GM19035 (cell line): ENCODE measurements around the gene USB1.
"Not testable (repeated sequence)": the region's sequence is repeated elsewhere in the genome, so short reads cannot be mapped to it uniquely, and the experiment has no call there.

Experiments used
- ATAC-seq: cut with Tn5 transposase; IDR thresholded peaks from one replicate; pipeline ENCODE4 v1.9.1; 2021; ENCODE audit not compliant: unreplicated experiment

The USB1 gene

GRCh38 chr16:57969451-57970123 lies 31.6 kb upstream of the USB1 start:
- ATAC-seq = no peak

- no peak for ATAC-seq
Measured at GRCh38 chr16:57970319-57970718, 30.9 kb upstream of the USB1 start.

GRCh38 chr16:57970970-57971369 lies 30.2 kb upstream of the USB1 start, which contains the start of gene CNGB1:
TSS of gene CNGB1 (minus strand) at chr16:57971128. CDS start at chr16:57967286, 3,842 bp downstream.
- no peak for ATAC-seq

GRCh38 chr16:57971848-57972247 lies 29.4 kb upstream of the USB1 start:
- ATAC-seq = no peak

GRCh38 chr16:57972306-57972705 lies 28.9 kb upstream of the USB1 start:
- no peak for ATAC-seq

GRCh38 chr16:57976331-57976796 lies 24.8 kb upstream of the USB1 start:
- no peak for ATAC-seq

- no peak for ATAC-seq
Measured at GRCh38 chr16:57977418-57978069, 23.7 kb upstream of the USB1 start.

- not testable (repeated sequence) for ATAC-seq
Measured at GRCh38 chr16:57978070-57978465, 23.1 kb upstream of the USB1 start.

GRCh38 chr16:57979006-57979585 lies 22.1 kb upstream of the USB1 start:
- no peak for ATAC-seq

GRCh38 chr16:57981636-57982035 lies 19.6 kb upstream of the USB1 start:
- no peak for ATAC-seq

- ATAC-seq = no peak
Measured at GRCh38 chr16:57982385-57982784, 18.8 kb upstream of the USB1 start.

GRCh38 chr16:57984443-57985203 lies 16.6 kb upstream of the USB1 start:
- ATAC-seq = peak; percentile 76

- ATAC-seq = peak; percentile 9
Measured at GRCh38 chr16:57985204-57986181, 15.7 kb upstream of the USB1 start.

GRCh38 chr16:57986196-57986595 lies 15.0 kb upstream of the USB1 start:
- ATAC-seq = no peak

GRCh38 chr16:57987441-57988177 lies 13.6 kb upstream of the USB1 start:
- no peak for ATAC-seq

GRCh38 chr16:57988929-57989328 lies 12.3 kb upstream of the USB1 start:
- ATAC-seq = no peak

- ATAC-seq = no peak
Measured at GRCh38 chr16:57991551-57992059, 9.6 kb upstream of the USB1 start.

GRCh38 chr16:57992084-57992483 lies 9.1 kb upstream of the USB1 start:
- ATAC-seq = no peak

- ATAC-seq = no peak
Measured at GRCh38 chr16:57993438-57993837, 7.8 kb upstream of the USB1 start.
